GM12878 (cell line): ENCODE data around the gene PLEKHO1. TPM values are rescaled to one million over a fixed set of nuclear protein-coding genes. Genes with fewer than 3 reads are reported as not detected.

Experiments used
- ATAC-seq: fragments of 200-7000 bp; cut with Tn5 transposase; 3 replicates; pipeline ENCODE4 v1.9.1; 2020; ENCODE audit warnings: mild to moderate bottlenecking, moderate library complexity
- Bru-seq: library from RNA; stranded (reverse); fragments of 400-500 nt; gene quantifications from one replicate; lab custom pipeline; 2021; lab: Mats Ljungman, UMichigan
- BruChase-seq, 2 experiments: library from RNA; stranded (reverse); fragments of 400-500 nt; gene quantifications; one replicate each; lab custom pipeline; 2021; lab: Mats Ljungman, UMichigan
- BruUV-seq: library from RNA; stranded (reverse); fragments of 400-500 nt; replicated peaks from 2 replicates; lab custom pipeline; 2021; lab: Mats Ljungman, UMichigan
- CTCF ChIA-PET: fragments of 300-600 bp; sonication (Branson Sonifier 250); formaldehyde crosslinking; extraction: SDS; loops from one replicate; lab custom pipeline; 2021; ENCODE audit warnings: inconsistent platforms; lab: Yijun Ruan, JAX
- POLR2A ChIA-PET: fragments of 350-600 bp; formaldehyde crosslinking; extraction: SDS; loops from one replicate; lab custom pipeline; 2021; ENCODE audit warnings: inconsistent platforms; lab: Charles Lee
- RAD21 ChIA-PET: fragments of 300-600 bp; sonication (Branson Sonifier 250); formaldehyde crosslinking; loops from one replicate; lab custom pipeline; 2023; ENCODE audit warnings: antibody characterized with exemption; ENCODE audit not compliant: unreplicated experiment; lab: Charles Lee
- SMC1A ChIA-PET: fragments of 300-600 bp; sonication (Branson Sonifier 250); formaldehyde crosslinking; loops from one replicate; lab custom pipeline; 2023; ENCODE audit not compliant: unreplicated experiment, uncharacterized antibody; lab: Charles Lee
- DNase-seq: peaks from one replicate; pipeline ENCODE4 v3.0.0-alpha.2; 2011; ENCODE audit warnings: low read depth, low spot score
- FAIRE-seq: peaks from 3 replicates; lab custom pipeline; 2011; peaks lifted over from hg19 to GRCh38; lab: Jason Lieb, UNC
- H2AFZ ChIP-seq: 2 replicates; pipeline ENCODE4 v1.6.0; 2011; ENCODE audit warnings: low read depth, low read length, control low read depth; ENCODE audit not compliant: control insufficient read depth
- H3K27ac ChIP-seq: 2 replicates; pipeline ENCODE4 v1.5.1; 2011; ENCODE audit warnings: control low read depth; ENCODE audit not compliant: control insufficient read depth, insufficient read depth
- H3K27me3 ChIP-seq, 2 experiments: replicated peaks in 1 of 2; 2 replicates each; pipeline versions ENCODE4 v1.6.0 to v1.6.1; 2011; ENCODE audit warnings: low read length in 1 of 2; ENCODE audit not compliant: control insufficient read depth in 2 of 2, insufficient read depth in 2 of 2
- H3K36me3 ChIP-seq, 2 experiments: 2 replicates each; pipeline ENCODE4 v1.5.1; 2011; ENCODE audit warnings: low read length in 1 of 2; ENCODE audit not compliant: control insufficient read depth in 2 of 2, insufficient read depth in 2 of 2
- H3K4me1 ChIP-seq: 2 replicates; pipeline ENCODE4 v1.6.1; 2011; ENCODE audit warnings: mild to moderate bottlenecking, low read length, moderate library complexity, mixed read lengths; ENCODE audit not compliant: control insufficient read depth, insufficient read depth
- H3K4me2 ChIP-seq: 2 replicates; pipeline ENCODE4 v1.6.0; 2011; ENCODE audit warnings: control low read depth; ENCODE audit not compliant: control insufficient read depth, insufficient read depth
- H3K4me3 ChIP-seq: fragments of 200-600 bp; sonication (generic); 2 replicates; pipeline ENCODE4 v1.5.1; 2016
- H3K79me2 ChIP-seq: 2 replicates; pipeline ENCODE4 v1.6.0; 2011; ENCODE audit warnings: low read length; ENCODE audit not compliant: control insufficient read depth, insufficient read depth
- H3K9ac ChIP-seq: 2 replicates; pipeline ENCODE4 v1.8.0; 2011; ENCODE audit warnings: low read length, control low read depth, mixed read lengths; ENCODE audit not compliant: control insufficient read depth, insufficient read depth
- H3K9me3 ChIP-seq: replicated peaks from 3 replicates; pipeline ENCODE4 v1.5.1; 2011; ENCODE audit warnings: mild to moderate bottlenecking, low read length; ENCODE audit not compliant: control insufficient read depth, insufficient read depth
- H4K20me1 ChIP-seq: 2 replicates; pipeline ENCODE4 v1.6.0; 2011; ENCODE audit not compliant: control insufficient read depth, insufficient read depth
- ATF2 ChIP-seq: IDR thresholded peaks from 2 replicates; pipeline ENCODE4 v1.6.1; 2012; ENCODE audit warnings: low read length, inconsistent platforms
- MAX ChIP-seq: IDR thresholded peaks from 2 replicates; pipeline ENCODE4 v1.6.1; 2012; ENCODE audit warnings: low read depth, low read length, improper control_type of control experiment
- NFXL1 ChIP-seq: fragments of 450-650 bp; IDR thresholded peaks from 2 replicates; pipeline ENCODE4 v1.6.1; 2017; ENCODE audit warnings: antibody characterized with exemption, mild to moderate bottlenecking, borderline replicate concordance
- RCOR1 ChIP-seq: conservative IDR thresholded peaks from 2 replicates; pipeline ENCODE4 v1.6.1; 2012; ENCODE audit warnings: low read depth, low read length, improper control_type of control experiment
- RELA ChIP-seq: fragments of 450-650 bp; IDR thresholded peaks from 2 replicates; pipeline ENCODE4 v1.8.0; 2014; ENCODE audit warnings: borderline replicate concordance; ENCODE audit not compliant: partially characterized antibody
- RFX5 ChIP-seq: IDR thresholded peaks from 2 replicates; pipeline ENCODE4 v1.6.1; 2011; ENCODE audit warnings: low read depth, low read length, improper control_type of control experiment
- SPI1 ChIP-seq: IDR thresholded peaks from 2 replicates; pipeline ENCODE4 v1.6.1; 2011; ENCODE audit warnings: low read depth, mild to moderate bottlenecking, low read length, moderate library complexity, borderline replicate concordance; ENCODE audit not compliant: insufficient read depth
- TBL1XR1 ChIP-seq: IDR thresholded peaks from 2 replicates; pipeline ENCODE4 v1.6.1; 2012; ENCODE audit warnings: low read depth, low read length, improper control_type of control experiment
- USF2 ChIP-seq: IDR thresholded peaks from 2 replicates; pipeline ENCODE4 v1.6.1; 2011; ENCODE audit warnings: low read depth, low read length, improper control_type of control experiment, borderline replicate concordance
- ZBTB11 ChIP-seq: fragments of 450-650 bp; formaldehyde crosslinking; IDR thresholded peaks from 2 replicates; pipeline ENCODE4 v1.5.0; 2022; ENCODE audit warnings: mild to moderate bottlenecking, missing genetic modification characterization
- WGBS: methylation state at CpG from one replicate; pipeline ENCODE4 v1.1.6; 2016; ENCODE audit warnings: low lambda C conversion rate; ENCODE audit not compliant: insufficient replicate concordance, insufficient coverage; ENCODE audit errors: missing lambda C conversion rate; 5-methylcytosine and 5-hydroxymethylcytosine counted together
- in situ Hi-C: fragments of 300-500 bp; cut with MboI; formaldehyde crosslinking; loops from 9 replicates; pipeline ENCODE4 v1.14.3; 2018; ENCODE audit warnings: mixed read lengths
- intact Hi-C: fragments of 100-400 bp; cut with micrococcal nuclease; formaldehyde crosslinking; loops from one replicate; pipeline ENCODE4 v1.14.2; 2022; ENCODE audit not compliant: unreplicated experiment
- long read RNA-seq, 2 experiments: library from polyadenylated mRNA; unstranded; transcript quantifications; one replicate each; pipeline ENCODE4 v2.0.0, GENCODE V29; 2019 to 2020
- polyA minus RNA-seq, 3 experiments: library from RNA; depleted of rRNA, polyadenylated mRNA; stranded (reverse); fragments of >200 nt; gene quantifications; 2 replicates each; pipeline ENCODE4 v1.2.3, GENCODE V29; 2011
- polyA plus RNA-seq, 11 experiments: library from polyadenylated mRNA; depleted of rRNA in 4 of 11; unstranded in 6 of 11; stranded (reverse) in 5 of 11; fragments of >200 nt; fragmentation: Nextera tagmentation in 4 of 11; fragmentation: Illumina TruSeq in 1 of 11; extraction: Ambion mirVana in 4 of 11; extraction: Trizol in 1 of 11; gene quantifications; 1 replicate in 1 of 11; 2 replicates in 10 of 11; pipeline versions ENCODE4 v1.2.1 to v1.2.3, GENCODE V29; 2011 to 2016; ENCODE audit warnings: inconsistent platforms in 2 of 11, missing spikeins in 2 of 11, low read depth in 1 of 11
- total RNA-seq, 4 experiments: library from RNA; depleted of rRNA in 3 of 4; stranded (reverse); fragments of >200 nt in 3 of 4; fragmentation: Illumina TruSeq in 1 of 4; extraction: Trizol in 1 of 4; gene quantifications; 2 replicates each; pipeline versions ENCODE4 v1.2.1 to v1.2.3, GENCODE V29; 2013 to 2021

PLEKHO1 gene
- total RNA-seq (2013; cell fraction: nucleolus; rRNA removed), result 74.2 and 90.2 TPM in 2 replicates
- total RNA-seq (2014; rRNA removed), result 183 and 184 TPM in 2 replicates
- total RNA-seq (2014; rRNA removed; fragmentation: Illumina TruSeq; extraction: Trizol), result 87.7 and 91.4 TPM in 2 replicates
- 134 and 146 TPM in 2 replicates for total RNA-seq (2021)
- polyA plus RNA-seq (2011; ENCODE audit: low read depth), result 48.7 TPM
- polyA plus RNA-seq (2011; rRNA removed), result 56.6 and 73.8 TPM in 2 replicates
- 66.4 and 101 TPM in 2 replicates for polyA plus RNA-seq (2011; cell fraction: cytosol; rRNA removed)
- 85.4 and 100 TPM in 2 replicates for polyA plus RNA-seq (2011; cell fraction: nucleus; rRNA removed)
- polyA plus RNA-seq (2012), result 65.1 and 81.8 TPM in 2 replicates
- polyA plus RNA-seq (2014; fragmentation: Illumina TruSeq; extraction: Trizol), result 108 and 113 TPM in 2 replicates
- 10 to 100 TPM in 1 of 2 experiments, 1 to 10 TPM in 1; 5.3 to 12.9 TPM for polyA plus RNA-seq (2014; fragmentation: Nextera tagmentation; extraction: Ambion mirVana)
- polyA plus RNA-seq (2014; rRNA removed), result 143 and 184 TPM in 2 replicates
- polyA plus RNA-seq (2016; fragmentation: Nextera tagmentation; extraction: Ambion mirVana), result 10 to 100 TPM; 36.9 to 86.3 TPM
- 32.6 and 50.0 TPM in 2 replicates for polyA minus RNA-seq (2011; rRNA and poly(A)+ RNA removed)
- polyA minus RNA-seq (2011; cell fraction: cytosol; rRNA and poly(A)+ RNA removed), result 24.1 and 25.9 TPM in 2 replicates
- 14.5 and 24.8 TPM in 2 replicates for polyA minus RNA-seq (2011; cell fraction: nucleus; rRNA and poly(A)+ RNA removed)
- Bru-seq, nascent RNA, result percentile 95 among the genes with signal in this experiment
- BruChase-seq, experiment 1, labeled RNA remaining after a 6-hour chase, result percentile 80 among the genes with signal in this experiment
- percentile 84 among the genes with signal in this experiment for BruChase-seq, experiment 2, labeled RNA remaining after a 2-hour chase
- long read RNA-seq, experiment 1, transcript PLEKHO1-205 (5 exons, 1,025 nt), result minor isoform, 5 of 38 reads
- long read RNA-seq, experiment 1, transcript PLEKHO1-201 (6 exons, 2,050 nt), result major isoform, 13 of 38 reads
- long read RNA-seq, experiment 1, partial matches to known transcripts, result 0 of 38 reads
- long read RNA-seq, experiment 1, other reads (novel, unspliced or antisense), result 20 of 38 reads
- long read RNA-seq, experiment 2, transcript PLEKHO1-201 (6 exons, 2,050 nt), result major isoform, 8 of 42 reads
- long read RNA-seq, experiment 2, partial matches to known transcripts, result 5 of 42 reads
- long read RNA-seq, experiment 2, other reads (novel, unspliced or antisense), result 25 of 42 reads

- ATAC-seq (peak; percentile 68), DNase-seq (no peak), FAIRE-seq (no peak)
- ChIA-PET SMC1A (interaction anchor here (0.7 to 5.6 kb wide), 4 partner anchors 12 to 69 kb away, joined by 3 to 73 read pairs (median 7); no protein-coding TSS in a partner anchor), POLR2A (interaction anchor here (0.7 to 5.6 kb wide), 6 partner anchors 9 to 146 kb away, joined by 3 to 120 read pairs (median 4); no protein-coding TSS in a partner anchor), RAD21 (interaction anchor here (0.7 to 6.1 kb wide), 7 partner anchors 9 to 76 kb away, joined by 3 to 65 read pairs (median 10); no protein-coding TSS in a partner anchor), CTCF (interaction anchor here (0.9 to 6.1 kb wide), 5 partner anchors 14 to 187 kb away, joined by 3 to 78 read pairs (median 4); no protein-coding TSS in a partner anchor)
- Histone ChIP-seq H2AFZ (peak within 1 kb of the TSS; percentile 69), H3K4me1 (peaks cover 20% of the 10 kb centered on the region), H4K20me1 (no peaks in the 10 kb centered on the region), H3K9me3 (no peaks in the 10 kb centered on the region), H3K9ac (peak within 1 kb of the TSS; percentile 100), H3K36me3 (peaks cover 5 to 10% of the 10 kb centered on the region in 2 experiments), H3K27me3 (no peaks in the 10 kb centered on the region), H3K27ac (peak within 1 kb of the TSS; percentile 99), H3K79me2 (peaks cover 61% of the 10 kb centered on the region), H3K4me2 (peak within 1 kb of the TSS; percentile 75), H3K4me3 (peak within 1 kb of the TSS; percentile 100)
- in situ Hi-C loops, result no loop called here
- BruUV-seq, result no TSS peak
- under 1% methylated on average over 52 of the region's 89 CpGs for WGBS
- intact Hi-C loops, result no loop called here
- no peak for TF ChIP-seq ATF2
- no peak for TF ChIP-seq USF2
- TF ChIP-seq RELA, result no peak
- TF ChIP-seq RFX5, result no peak
- TF ChIP-seq SPI1, result no peak
- 0 out of 2 replicates have a peak, but pooled peaks have one; percentile 12 for TF ChIP-seq MAX
- TF ChIP-seq TBL1XR1, result no peak
- no peak for TF ChIP-seq NFXL1
- no peak for TF ChIP-seq ZBTB11
- TF ChIP-seq RCOR1, result peak; percentile 91; the same call in 1 of the 2 replicates
These were observed at the start of gene PLEKHO1 for GRCh38 chr1:150149271-150150132. Gene PLEKHO1, plus strand, starts transcription at chr1:150149916. Its CDS starts 342 bp downstream, at chr1:150150258.
